RPMI7951 (cell line): Measurements from ENCODE around the gene MYOD1. TPM values are rescaled to one million over a fixed set of nuclear protein-coding genes. Genes with fewer than 3 reads are reported as not detected.

Source experiments
- DNase-seq: peaks from one replicate; pipeline ENCODE4 v3.0.0-alpha.2; 2012; ENCODE audit warnings: low read depth
- total RNA-seq: library from RNA; depleted of rRNA; stranded (reverse); fragments of >200 nt; shearing (Covaris generic); gene quantifications from 2 replicates; pipeline ENCODE4 v1.2.3, GENCODE V29; 2014

The MYOD1 gene
- total RNA-seq, 1 experiment from 2014 or later, result 0.72 TPM

GRCh38 chr11:17734986-17735817 is 15.8 kb downstream of the MYOD1 start:
- DNase-seq, result peak; percentile 53

GRCh38 chr11:17735818-17736578 is 16.6 kb downstream of the MYOD1 start:
- DNase-seq, result no peak

- DNase-seq, result no peak
Measured at GRCh38 chr11:17736579-17736893, 17.2 kb downstream of the MYOD1 start.

GRCh38 chr11:17736930-17737817 is 17.8 kb downstream of the MYOD1 start:
- DNase-seq, result no peak

GRCh38 chr11:17738151-17738973 is 19.0 kb downstream of the MYOD1 start:
- no peak for DNase-seq

- no peak for DNase-seq
Measured at GRCh38 chr11:17739945-17740338, 20.6 kb downstream of the MYOD1 start.

GRCh38 chr11:17740649-17741235 is 21.4 kb downstream of the MYOD1 start:
- no peak for DNase-seq

- DNase-seq, result no peak
Measured at GRCh38 chr11:17741487-17741886, 22.1 kb downstream of the MYOD1 start.

- no peak for DNase-seq
Measured at GRCh38 chr11:17742019-17742418, 22.6 kb downstream of the MYOD1 start.

GRCh38 chr11:17743026-17743807 is 23.8 kb downstream of the MYOD1 start:
- no peak for DNase-seq

GRCh38 chr11:17743808-17744119 is 24.4 kb downstream of the MYOD1 start:
- DNase-seq, result peak; percentile 19

- DNase-seq, result peak; percentile 11
Measured at GRCh38 chr11:17744151-17744940, 25.0 kb downstream of the MYOD1 start.

- DNase-seq, result no peak
Measured at GRCh38 chr11:17745023-17745772, 25.8 kb downstream of the MYOD1 start.

- DNase-seq, result no peak
Measured at GRCh38 chr11:17746096-17746495, 26.7 kb downstream of the MYOD1 start.

- DNase-seq, result no peak
Measured at GRCh38 chr11:17747131-17747955, 28.0 kb downstream of the MYOD1 start.

GRCh38 chr11:17748044-17748443 is 28.7 kb downstream of the MYOD1 start:
- DNase-seq, result no peak

GRCh38 chr11:17748761-17749721 is 29.7 kb downstream of the MYOD1 start:
- no peak for DNase-seq
